Muscle of back (tissue), 11 donors: ENCODE measurements around the gene ZNF277. TPM values are rescaled to one million over a fixed set of nuclear protein-coding genes. Genes with fewer than 3 reads are reported as not detected.

ENCODE experiments used
- DNase-seq, 3 donors: peaks; one replicate each; pipeline versions ENCODE4 v3.0.0 to v3.0.0-alpha.2; 2013
- polyA plus RNA-seq, 10 donors: library from polyadenylated mRNA; unstranded; fragments of 120-200 nt; gene quantifications; one replicate each; pipeline ENCODE4 v1.2.1, GENCODE V29; 2013; ENCODE audit not compliant: insufficient read length in 10 of 10

Gene ZNF277
- polyA plus RNA-seq, 10 donors, result 20.8 to 28.4 (median 25.7) TPM

DNA sequence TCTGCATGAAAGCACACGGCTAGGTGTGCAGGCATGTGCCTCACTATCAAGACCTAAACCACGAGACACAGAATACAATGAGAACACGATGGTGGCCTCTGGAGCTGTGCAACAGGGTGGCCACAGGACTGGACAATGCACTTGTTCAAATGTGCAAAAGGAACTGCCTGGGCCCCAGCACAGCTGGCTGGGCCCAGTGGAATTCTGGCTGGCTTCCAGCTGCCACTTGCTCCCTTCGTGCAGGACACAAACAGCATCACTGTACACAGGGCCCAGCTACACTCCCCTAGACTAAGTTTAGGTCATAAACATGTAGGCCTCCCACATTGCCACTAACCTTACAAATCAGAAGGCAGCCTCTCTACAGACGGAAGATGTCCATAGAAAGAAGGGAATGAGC is 23.7 kb upstream of the ZNF277 start:
- peak in 1 of 3 donors; percentile 42 for DNase-seq

DNA sequence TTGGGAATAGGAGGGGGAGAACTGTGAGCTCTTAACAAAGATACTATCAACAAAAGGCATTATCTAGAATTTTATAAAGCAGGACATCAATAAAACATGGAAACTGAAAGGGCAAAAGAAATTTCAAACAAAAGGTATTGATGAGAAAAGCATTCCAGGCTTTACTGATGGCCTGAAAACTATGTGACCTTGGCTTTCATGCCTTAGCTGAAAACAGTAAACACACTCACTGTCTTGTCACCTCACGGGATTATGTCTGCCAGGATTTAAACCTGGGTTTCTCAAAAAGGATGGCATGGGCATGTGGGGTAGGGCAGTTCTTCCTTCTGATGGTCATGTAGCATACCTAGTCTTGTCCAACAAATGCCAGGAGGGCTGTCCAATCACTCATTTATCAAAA is 23.2 kb upstream of the ZNF277 start:
- DNase-seq, result no peak

DNA sequence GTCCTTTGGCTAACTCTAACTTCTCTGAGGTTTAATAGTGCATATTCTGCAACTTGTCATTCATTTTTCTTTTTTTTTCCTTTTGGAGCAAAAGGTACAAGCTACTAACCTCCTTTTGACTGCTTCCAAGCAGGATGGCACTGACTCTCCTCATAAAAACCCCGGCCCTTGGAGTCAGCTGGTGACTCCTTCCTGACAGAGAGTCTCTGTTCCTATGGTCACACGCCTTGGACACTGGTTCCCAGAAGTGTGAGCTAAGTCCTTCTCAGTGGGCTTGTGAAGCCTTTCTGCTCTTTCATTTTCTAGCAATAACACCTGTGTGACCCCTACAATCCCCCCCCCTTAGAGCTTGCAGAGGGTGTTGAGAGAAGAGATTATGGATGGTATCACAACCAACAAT is 22.0 kb upstream of the ZNF277 start:
- no peak for DNase-seq

DNA sequence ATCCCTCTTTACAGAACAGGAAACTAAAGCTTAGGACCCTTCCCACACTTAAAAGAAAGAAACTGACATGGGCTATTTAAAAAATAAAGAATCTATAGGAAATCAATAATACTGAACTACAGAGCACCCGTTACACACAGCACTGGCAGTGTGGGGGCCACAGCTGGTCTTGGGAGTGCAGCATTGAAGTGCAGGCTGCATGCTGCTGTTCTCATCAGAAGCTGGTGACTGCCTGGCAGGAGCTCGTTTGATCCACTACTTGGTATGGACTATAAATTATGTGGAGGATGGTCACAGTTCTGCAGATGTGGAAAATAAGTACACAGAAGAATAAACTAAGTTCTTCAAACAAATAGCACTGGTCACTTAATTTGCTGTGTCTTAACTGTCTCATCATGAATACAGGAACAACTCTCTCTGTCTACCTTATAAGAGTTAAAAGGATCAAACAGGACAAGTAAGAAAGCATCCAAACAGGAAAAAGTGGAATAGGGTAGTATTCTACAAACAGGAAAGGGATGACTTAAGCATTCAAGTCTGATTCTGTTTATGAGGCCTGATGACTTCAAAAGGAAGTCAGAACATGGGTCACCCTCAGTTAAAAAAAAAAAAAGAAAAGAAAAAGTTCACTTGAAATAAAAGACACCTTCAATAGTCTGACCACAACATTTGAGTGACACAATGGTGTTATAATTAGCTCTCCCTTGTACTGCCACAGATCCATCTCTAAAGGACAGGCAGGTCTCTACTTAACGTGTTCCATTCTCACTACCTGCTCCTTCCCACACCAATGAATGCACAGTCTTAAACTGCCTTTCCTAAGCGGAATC is 21.3 kb upstream of the ZNF277 start:
- no peak for DNase-seq

DNA sequence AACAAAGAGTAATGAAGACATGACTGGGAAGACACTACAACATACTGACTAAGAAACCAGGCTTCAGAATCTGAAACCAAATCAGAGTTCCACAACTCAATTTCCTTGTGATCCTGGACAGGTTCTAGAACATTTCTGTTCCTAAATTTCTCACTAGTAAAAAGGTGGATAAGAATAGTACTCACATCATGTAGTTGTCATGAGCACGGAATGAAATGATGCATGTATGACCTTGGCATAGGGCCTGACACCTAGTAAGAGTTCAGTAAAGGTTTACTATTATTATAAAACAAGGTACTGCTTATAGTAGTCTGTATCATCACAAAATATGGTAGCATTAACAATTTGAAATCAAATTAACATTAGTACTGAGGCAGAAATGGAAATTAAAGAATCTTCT is 20.2 kb upstream of the ZNF277 start:
- DNase-seq, result no peak

DNA sequence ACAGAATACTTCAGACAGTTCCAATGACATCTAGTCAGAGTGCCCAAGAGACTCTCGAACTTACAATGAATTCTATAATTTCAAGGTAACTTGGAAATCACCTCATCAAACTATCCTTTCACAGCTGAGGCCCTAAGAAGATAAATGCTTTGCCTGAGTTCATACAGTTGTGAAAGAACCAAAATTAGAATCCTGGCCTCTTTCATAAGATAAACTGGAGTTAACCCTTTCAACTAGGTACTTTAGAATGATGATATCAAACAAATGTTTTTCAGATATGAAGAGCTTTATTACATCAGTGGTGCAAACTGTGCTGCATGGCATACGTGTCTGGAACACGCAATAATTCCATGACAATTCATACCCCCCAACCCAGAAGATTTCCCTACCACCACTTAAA is 18.2 kb upstream of the ZNF277 start:
- no peak for DNase-seq

DNA sequence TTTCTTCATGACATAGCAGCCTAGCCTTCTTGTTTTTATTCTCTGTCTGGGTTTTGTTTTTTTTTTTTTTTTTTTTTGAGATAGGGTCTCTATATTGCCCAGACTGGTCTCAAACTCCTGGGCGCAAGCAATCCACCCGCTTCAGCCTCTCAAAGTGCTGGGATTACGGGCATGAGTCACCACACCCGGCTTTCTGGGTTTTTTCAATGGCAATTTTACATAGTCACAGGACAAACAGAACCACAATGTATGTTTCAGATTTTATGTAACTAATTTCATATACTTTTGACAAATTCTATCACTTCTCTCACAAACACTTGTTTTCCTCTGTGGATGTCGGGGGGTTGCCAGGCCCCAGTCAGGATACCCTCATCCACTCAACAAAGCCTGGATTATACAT is 16.8 kb upstream of the ZNF277 start:
- DNase-seq, result no peak

DNA sequence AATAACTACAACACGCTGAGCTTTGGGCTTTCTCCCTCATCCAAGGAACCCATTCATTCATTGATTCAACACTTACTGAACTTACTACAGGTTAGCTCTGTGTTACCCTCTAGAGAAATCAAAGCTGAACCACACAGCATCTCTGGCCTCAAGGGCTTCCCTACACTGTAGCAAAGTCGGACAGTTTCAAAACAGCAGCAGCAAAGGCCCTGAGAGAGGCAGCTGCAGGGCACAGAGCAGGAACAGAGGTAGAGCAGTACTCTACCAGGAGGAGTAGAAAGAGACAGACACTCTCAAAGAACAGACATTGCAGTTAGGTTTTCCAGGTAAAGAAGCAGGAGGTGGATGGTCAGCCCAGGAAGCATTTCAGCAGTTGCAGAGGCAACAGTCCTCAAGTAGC is 16.4 kb upstream of the ZNF277 start:
- no peak for DNase-seq

DNA sequence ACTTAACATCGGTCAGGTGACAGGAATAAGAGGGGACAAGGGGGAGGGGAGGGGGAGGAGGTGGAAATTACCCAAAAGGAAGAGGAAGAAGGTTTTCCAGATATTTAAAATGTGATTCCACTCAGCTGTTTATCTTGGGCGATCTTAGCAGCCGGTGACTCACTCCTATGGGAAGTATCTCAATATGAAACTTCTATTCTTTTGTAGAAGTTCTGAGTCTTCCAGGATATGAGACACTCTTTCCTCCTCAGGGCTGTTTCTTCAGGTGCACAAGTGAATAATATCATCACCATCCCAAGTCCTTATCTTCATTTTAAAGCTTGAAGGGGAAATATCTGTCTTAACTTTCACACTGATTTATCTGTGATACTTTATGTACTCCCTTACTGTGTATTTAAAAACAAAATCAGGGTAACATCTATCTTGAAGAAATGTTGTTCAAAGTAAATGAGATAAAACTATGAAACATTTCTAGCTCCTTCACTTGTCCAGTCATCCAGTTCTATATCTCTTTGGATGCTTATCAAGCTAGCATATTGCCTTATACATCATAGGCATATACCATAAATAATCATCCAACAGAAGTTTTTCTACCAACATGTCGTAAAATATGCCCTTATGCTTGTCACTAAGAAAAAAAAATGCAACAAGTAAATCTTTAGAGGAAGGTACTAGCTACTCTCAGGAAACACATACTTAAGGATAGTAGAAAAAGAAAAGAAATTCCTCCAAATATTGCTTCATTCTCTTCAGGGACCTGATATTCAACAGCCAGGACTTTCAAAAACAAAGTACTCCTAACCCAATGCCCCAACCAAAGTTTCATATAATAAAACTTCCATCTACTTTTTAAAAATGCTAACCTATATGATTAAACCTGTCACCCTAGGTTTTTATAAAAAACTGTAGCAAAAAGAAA is 14.0 kb upstream of the ZNF277 start:
- no peak for DNase-seq

DNA sequence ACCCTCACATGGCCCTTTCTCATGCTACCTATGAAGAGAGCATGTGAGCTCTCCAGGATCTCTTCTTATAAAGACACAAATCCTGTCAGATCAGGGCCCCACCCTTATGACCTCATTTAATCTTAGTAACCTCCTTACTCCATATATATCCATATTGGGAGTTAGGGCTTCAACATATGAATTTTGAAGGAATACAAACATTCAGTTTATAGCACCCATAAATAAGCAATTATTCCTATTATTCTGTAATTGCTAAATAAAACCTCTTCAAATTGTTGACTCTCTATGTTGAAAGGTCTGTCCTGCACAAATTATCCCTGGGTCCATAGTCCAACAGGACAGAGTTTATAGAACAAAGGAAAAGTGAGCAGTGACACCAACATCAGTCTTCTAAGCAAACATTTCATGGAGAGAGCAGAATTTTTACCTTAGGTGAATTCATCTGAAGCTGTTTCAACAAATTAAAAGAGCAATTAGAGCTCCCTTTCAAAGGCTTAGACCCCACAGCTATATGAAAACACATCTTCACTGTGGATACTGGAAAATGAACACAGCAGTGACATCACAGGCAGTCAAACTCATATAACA is 12.5 kb upstream of the ZNF277 start:
- no peak for DNase-seq

DNA sequence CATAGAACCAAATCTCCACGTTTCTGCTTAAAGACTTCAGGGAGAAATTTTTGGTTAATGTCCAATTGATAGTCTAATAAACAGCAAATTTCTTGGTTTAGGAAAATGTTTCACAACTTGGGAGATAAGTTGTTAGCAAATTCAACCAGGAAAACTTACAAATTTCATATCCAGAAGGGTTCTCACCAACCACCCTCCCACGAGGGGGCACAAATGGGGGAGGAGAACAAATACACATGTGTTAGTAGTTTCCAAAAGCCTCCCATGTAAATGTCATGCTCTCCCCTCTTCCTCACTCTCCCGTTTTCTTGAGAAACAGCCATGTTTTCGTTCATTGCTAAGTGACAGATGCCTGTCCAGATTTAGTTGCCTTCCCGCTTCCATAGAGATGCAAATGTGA is 10.8 kb upstream of the ZNF277 start:
- DNase-seq, result no peak

DNA sequence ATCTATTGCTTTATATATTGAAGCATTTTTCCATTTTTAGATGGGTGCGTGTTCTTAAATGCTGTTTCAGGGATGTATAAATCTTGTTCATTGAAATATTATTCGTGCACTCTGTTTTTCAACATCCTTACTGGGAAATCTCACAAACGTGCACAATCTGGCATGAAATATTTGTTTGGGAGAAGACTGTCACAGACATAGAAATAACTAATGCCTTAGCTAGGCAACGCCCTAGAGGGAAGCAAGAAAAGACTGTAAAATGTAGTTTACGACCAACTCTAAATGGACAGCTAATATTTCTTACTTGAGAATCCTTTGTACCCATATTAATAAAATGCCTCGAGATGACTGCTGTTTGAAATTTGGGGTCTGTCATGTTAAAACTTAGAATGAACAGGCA is 9.2 kb upstream of the ZNF277 start:
- no peak for DNase-seq

DNA sequence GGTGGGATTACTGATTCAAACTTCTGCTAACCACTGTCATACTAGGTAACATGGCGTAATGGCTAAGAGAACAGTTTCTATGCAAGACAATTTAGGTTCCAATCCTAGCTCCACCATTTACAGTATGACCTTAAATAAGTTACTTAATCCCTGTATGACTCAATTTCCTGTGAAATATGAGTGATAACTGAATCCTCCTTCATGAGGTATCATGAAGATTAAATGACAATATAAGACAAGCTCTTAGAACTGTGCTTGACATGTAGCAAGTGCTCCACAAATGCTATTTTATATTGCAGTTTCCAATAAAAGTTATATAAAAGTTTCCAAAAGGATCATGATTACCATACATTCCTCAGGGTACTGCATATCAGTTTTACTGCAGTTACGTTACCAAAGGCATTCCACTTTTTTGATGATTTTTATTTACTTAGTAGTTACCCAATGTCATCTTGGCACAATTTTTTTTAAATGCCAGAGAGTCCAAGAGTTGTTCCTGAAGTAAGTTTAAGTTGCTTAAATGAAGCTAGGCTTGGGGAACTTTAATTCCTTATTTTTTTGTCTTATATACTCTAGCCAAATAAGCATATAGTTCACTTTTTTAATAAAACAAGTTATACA is 7.3 kb upstream of the ZNF277 start:
- no peak for DNase-seq

DNA sequence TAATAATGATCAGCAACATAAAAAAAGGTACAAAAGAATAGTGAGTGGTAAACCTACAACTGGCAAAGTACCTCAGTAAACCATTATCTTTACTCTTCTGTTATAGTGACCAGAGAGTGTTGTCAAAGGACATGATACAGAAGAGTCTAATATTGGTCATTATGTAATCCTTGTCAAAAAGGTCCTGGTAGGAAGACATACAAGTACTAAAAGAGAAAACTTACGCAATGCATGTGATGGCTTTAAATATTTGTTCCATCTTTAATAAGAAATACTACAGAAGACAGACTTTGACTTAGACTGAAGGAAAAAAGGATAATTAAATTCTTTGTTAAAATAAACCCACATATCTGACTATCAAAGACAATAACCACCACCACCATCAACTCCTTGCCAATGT is 6.8 kb upstream of the ZNF277 start:
- DNase-seq, result no peak

DNA sequence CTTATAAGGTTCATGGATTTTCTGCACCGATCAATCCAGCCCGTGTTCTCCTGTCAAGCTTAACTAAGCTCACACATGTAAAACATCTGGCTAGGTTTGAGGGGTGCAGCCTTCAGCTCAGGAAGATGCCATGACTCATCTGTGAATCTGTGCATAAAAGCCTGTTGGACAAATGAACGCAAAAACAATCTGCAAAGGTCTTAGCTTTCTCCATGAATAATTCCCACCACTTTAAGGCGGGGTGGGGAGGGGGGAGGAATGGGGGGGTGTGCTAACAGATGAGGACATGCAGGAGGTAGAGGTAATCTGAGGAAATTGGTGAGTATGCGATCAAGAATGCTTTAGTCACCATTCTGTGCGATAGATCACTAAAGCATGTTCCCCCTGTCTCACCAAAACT is 5.1 kb upstream of the ZNF277 start:
- DNase-seq, result peak in 1 of 3 donors; percentile 43

DNA sequence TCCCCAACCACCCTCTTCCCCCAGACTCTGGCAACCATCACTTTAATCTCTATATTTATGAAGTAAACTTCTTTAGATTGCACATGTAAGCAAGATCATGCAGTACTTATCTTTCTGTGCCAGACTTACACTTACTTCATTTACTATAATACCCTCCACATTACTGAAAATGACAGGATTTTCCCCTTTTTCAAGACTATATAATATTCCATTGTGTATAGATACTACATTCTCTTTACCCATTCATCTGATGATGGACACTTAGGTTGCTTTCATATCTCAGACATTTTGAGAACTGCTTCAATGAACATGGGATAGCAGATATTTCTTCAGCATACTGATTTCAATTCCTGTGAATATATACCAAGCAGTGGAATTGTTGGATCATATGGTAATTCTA is 4.7 kb upstream of the ZNF277 start:
- DNase-seq, result no peak

DNA sequence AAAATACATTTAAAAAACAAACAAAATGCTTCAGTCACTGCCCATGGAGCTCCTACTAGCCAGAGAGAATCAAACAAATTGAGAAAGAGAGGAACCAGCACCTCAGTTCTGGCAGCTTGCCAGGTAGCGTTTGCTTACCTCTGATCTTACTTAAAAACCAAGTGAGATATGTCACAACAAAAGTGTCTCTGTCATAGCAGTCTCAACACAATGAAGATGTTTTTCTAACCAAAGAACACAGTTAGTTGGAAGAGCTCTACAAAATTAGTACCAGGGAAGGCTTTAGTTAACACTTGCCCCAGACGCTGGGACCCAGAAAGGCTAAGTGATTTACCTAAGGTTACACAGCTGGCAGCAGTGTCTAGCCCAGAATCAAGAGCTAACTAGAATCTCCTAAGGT is 3.7 kb upstream of the ZNF277 start:
- peak in 1 of 3 donors; percentile 15 for DNase-seq

DNA sequence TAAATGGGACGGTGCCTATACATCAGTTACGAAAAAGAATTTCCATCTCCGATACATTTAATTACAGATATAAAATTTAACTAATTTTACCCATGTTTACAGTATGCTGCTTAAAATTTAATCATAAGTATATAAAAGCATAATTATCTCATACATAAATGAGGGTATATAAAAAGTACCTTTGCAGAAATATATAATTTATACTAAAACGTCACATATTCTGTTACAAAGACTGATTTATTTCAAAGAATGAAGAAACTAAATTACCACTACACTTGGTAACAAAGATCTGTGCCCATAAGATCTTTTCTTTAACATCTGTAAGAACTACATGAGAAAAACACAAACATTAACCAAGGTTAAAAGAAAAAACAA is 3.1 kb upstream of the ZNF277 start:
- DNase-seq, result no peak

DNA sequence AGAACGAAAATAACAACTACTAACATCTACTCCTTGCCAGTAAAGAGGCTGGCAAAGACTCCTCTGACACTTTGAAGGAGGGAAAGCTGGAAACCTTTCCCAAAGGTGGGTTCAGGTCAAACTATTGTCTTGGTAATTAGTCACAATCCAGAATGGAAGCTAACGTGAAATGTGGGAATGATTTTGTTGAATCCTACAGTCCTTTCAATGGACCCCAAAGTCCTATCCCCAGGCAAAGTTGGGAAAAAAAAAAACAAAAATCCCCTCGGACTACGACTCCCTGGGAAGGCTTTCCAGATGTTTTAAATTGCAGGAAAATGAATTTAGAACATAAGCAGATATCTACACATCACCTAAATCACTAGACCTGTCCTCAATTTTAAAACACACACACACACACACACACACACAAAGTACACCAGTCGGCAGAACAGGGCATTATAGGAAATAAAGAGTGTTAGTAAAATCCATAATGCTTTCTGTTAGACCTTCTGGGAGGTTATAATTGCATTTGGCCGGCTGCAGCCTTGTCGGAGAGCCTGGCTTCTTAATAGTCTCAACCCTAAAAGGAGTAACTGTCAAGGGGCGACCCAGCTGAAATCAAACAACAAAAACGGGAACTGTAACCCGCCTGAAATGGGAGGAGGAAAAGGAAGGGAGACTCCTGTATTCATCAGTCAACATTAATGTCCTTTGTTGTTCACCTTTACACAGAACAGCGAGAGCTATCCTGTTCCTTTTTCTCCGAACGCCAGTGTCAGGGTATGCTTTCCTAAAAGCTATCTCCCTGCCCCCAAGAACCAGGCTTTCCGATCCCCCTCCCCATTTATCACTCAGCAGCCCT is 1.8 kb upstream of the ZNF277 start:
- peak in 1 of 3 donors; percentile 15 for DNase-seq

DNA sequence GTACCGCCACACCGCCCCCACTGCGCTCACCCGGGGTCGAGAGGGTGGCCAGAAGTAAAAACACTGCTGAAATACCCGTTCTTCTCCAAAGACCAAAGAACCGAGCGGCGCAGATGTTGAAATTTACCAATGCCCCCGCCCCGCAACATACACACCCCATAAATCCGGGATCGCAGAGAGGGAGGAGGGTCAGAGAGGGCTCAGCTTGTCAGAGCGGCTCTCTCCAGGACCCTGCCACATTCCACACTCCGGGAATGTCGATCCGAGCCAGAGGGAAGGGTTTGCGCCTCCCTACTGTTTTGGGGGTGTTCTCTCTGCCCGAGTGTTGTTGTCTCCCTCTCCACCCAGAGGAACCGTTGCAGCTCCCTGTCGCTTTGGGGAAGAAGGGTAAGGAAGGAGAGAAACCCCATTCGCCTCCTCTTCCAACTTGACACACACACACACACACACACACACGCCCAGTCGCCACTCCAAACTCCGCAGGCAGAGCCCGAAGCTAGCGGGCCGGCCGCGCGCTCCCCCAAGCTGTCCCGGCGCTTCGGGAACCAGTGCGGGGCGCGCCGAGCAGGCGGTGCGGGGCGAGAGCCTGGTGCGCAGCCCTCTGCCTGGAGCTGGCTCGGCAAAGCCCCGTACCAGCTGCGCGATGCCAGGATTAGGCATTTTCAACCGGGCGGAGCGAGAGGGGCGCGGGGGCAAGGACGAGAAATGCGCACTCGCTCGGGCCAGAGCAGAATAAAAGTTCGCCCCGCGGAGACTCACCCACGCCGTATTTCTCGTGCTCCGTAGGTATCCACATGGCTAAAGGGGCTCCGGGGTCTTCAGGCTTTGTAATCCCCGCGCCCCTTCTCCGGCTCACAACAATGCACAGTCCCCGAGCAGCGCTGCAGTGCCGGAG is 905 bp upstream of the ZNF277 start:
- DNase-seq, result peak; percentile 45 to 88 (median 70)
